Measurements from ENCODE around the gene THUMPD1.
"Not testable (repeated sequence)": the region's sequence is repeated elsewhere in the genome, so short reads cannot be mapped to it uniquely, and the experiment has no call there.

Gene THUMPD1

GRCh38 chr16:20773679-20774078 is 32.1 kb upstream of the THUMPD1 start:
- no peak for DNase-seq (ENCODE audit: low read depth)
- TF ChIP-seq CTCF (IDR thresholded peaks at IDR 0.05; ENCODE audit: low read depth, low read length, missing control alignments), result no peak
- no peak overlapping the region for H3K4me3 ChIP-seq (ENCODE audit: low read depth, low read length)

- no peak for DNase-seq (ENCODE audit: low read depth)
- H3K4me3 ChIP-seq (ENCODE audit: low read depth, low read length), result no peak overlapping the region
- TF ChIP-seq CTCF (IDR thresholded peaks at IDR 0.05; ENCODE audit: low read depth, low read length, missing control alignments), result no peak
Observed at GRCh38 chr16:20768818-20769217, 27.2 kb upstream of the THUMPD1 start.

- no peak for DNase-seq (ENCODE audit: low read depth)
Observed at GRCh38 chr16:20768121-20768520, 26.5 kb upstream of the THUMPD1 start.

GRCh38 chr16:20767577-20767976 is 26.0 kb upstream of the THUMPD1 start:
- no peak for TF ChIP-seq CTCF (IDR thresholded peaks at IDR 0.05; ENCODE audit: low read depth, low read length, missing control alignments)
- no peak overlapping the region for H3K4me3 ChIP-seq (ENCODE audit: low read depth, low read length)
- DNase-seq (ENCODE audit: low read depth), result no peak

More at GRCh38 chr16:20768121-20768520, 26.5 kb upstream of the THUMPD1 start:
- H3K4me3 ChIP-seq (ENCODE audit: low read depth, low read length), result no peak overlapping the region
- TF ChIP-seq CTCF (IDR thresholded peaks at IDR 0.05; ENCODE audit: low read depth, low read length, missing control alignments), result no peak

- DNase-seq (ENCODE audit: low read depth), result no peak
- TF ChIP-seq CTCF (IDR thresholded peaks at IDR 0.05; ENCODE audit: low read depth, low read length, missing control alignments), result no peak
Observed at GRCh38 chr16:20766294-20766693, 24.7 kb upstream of the THUMPD1 start.

GRCh38 chr16:20765732-20766131 is 24.1 kb upstream of the THUMPD1 start:
- H3K4me3 ChIP-seq (ENCODE audit: low read depth, low read length), result no peak overlapping the region

More at GRCh38 chr16:20766294-20766693, 24.7 kb upstream of the THUMPD1 start:
- no peak overlapping the region for H3K4me3 ChIP-seq (ENCODE audit: low read depth, low read length)

GRCh38 chr16:20764448-20764847 is 22.8 kb upstream of the THUMPD1 start:
- not testable (repeated sequence) for H3K4me3 ChIP-seq (ENCODE audit: low read depth, low read length); DNase-seq (ENCODE audit: low read depth)

More at GRCh38 chr16:20765732-20766131, 24.1 kb upstream of the THUMPD1 start:
- TF ChIP-seq CTCF (IDR thresholded peaks at IDR 0.05; ENCODE audit: low read depth, low read length, missing control alignments), result no peak
- DNase-seq (ENCODE audit: low read depth), result no peak
